Fibroblast of lung (primary cell): Measurements from ENCODE around the gene NAA16. TPM values are rescaled to one million over a fixed set of nuclear protein-coding genes. Genes with fewer than 3 reads are reported as not detected.

Experiments used
- DNase-seq, 2 donors: peaks; one replicate each; pipeline versions ENCODE4 v3.0.0 to v3.0.0-alpha.2; 2010; ENCODE audit warnings: low read depth in 2 of 2
- H2AFZ ChIP-seq: 2 replicates; pipeline ENCODE4 v1.5.1; 2012; ENCODE audit warnings: low read length, control low read depth, inconsistent platforms
- H3K27ac ChIP-seq: 2 replicates; pipeline ENCODE4 v1.5.1; 2011; ENCODE audit warnings: low read length, control low read depth; ENCODE audit not compliant: insufficient read depth
- H3K27me3 ChIP-seq: 2 replicates; pipeline ENCODE4 v1.5.1; 2011; ENCODE audit warnings: mild to moderate bottlenecking, low read length; ENCODE audit not compliant: control insufficient read depth, insufficient read depth
- H3K36me3 ChIP-seq: 2 replicates; pipeline ENCODE4 v1.5.1; 2011; ENCODE audit warnings: low read length; ENCODE audit not compliant: control insufficient read depth, insufficient read depth
- H3K4me1 ChIP-seq: 2 replicates; pipeline ENCODE4 v1.5.1; 2011; ENCODE audit warnings: low read length; ENCODE audit not compliant: control insufficient read depth, insufficient read depth; ENCODE audit errors: extremely low read depth
- H3K4me2 ChIP-seq: 2 replicates; pipeline ENCODE4 v1.5.1; 2011; ENCODE audit warnings: low read length, control low read depth; ENCODE audit not compliant: insufficient read depth; ENCODE audit errors: extremely low read depth
- H3K4me3 ChIP-seq, 4 experiments: fragments of 200-600 bp in 1 of 4; sonication (generic) in 1 of 4; replicated peaks in 1 of 4; 2 replicates each; pipeline ENCODE4 v1.5.1; 2011 to 2016; ENCODE audit warnings: low read length in 4 of 4, low read depth in 3 of 4, mild to moderate bottlenecking in 3 of 4, control low read depth in 2 of 4, inconsistent platforms in 1 of 4, mixed read lengths in 1 of 4; ENCODE audit not compliant: insufficient read depth in 1 of 4; ENCODE audit errors: control extremely low read depth in 1 of 4
- H3K79me2 ChIP-seq: 2 replicates; pipeline ENCODE4 v1.5.1; 2012; ENCODE audit warnings: mild to moderate bottlenecking, low read length, inconsistent platforms; ENCODE audit not compliant: control insufficient read depth, insufficient read depth
- H3K9ac ChIP-seq: 2 replicates; pipeline ENCODE4 v1.5.1; 2011; ENCODE audit warnings: mild to moderate bottlenecking, low read length, control low read depth; ENCODE audit not compliant: insufficient read depth
- H3K9me3 ChIP-seq: 2 replicates; pipeline ENCODE4 v1.5.1; 2012; ENCODE audit warnings: low read depth, low read length; ENCODE audit not compliant: control insufficient read depth, insufficient read depth
- H4K20me1 ChIP-seq: 2 replicates; pipeline ENCODE4 v1.5.1; 2011; ENCODE audit warnings: low read length; ENCODE audit not compliant: control insufficient read depth, insufficient read depth; ENCODE audit errors: extremely low read depth
- EZH2 ChIP-seq: IDR thresholded peaks from 2 replicates; pipeline ENCODE4 v1.5.1; 2012; ENCODE audit warnings: low read length, control low read depth, mild to moderate bottlenecking; ENCODE audit errors: missing control alignments
- polyA plus RNA-seq, 2 donors: library from polyadenylated mRNA; depleted of rRNA in 1 of 2; stranded (reverse) in 1 of 2; unstranded in 1 of 2; fragments of >200 nt; gene quantifications; 2 replicates each; pipeline ENCODE4 v1.2.1, GENCODE V29; 2011 to 2012; ENCODE audit warnings: missing spikeins in 1 of 2
- total RNA-seq: library from RNA; depleted of rRNA; stranded (reverse); fragments of >200 nt; gene quantifications from 2 replicates; pipeline ENCODE4 v1.2.1, GENCODE V29; 2014
- TF ChIP-seq, protein P1 (sequence below), 2 donors: IDR thresholded peaks in 1 of 2; conservative IDR thresholded peaks in 1 of 2; 1 replicate in 1 of 2; 2 replicates in 1 of 2; pipeline ENCODE4 v1.5.1; 2011 to 2012; ENCODE audit warnings: low read length in 2 of 2, control low read depth in 1 of 2, inconsistent platforms in 1 of 2, low read depth in 1 of 2, mild to moderate bottlenecking in 1 of 2

NAA16 gene
- total and polyA plus RNA-seq, 2 donors (not counting 1 experiment from before 2014, with no cell fraction given): 7.9 to 8.3 TPM

DNA sequence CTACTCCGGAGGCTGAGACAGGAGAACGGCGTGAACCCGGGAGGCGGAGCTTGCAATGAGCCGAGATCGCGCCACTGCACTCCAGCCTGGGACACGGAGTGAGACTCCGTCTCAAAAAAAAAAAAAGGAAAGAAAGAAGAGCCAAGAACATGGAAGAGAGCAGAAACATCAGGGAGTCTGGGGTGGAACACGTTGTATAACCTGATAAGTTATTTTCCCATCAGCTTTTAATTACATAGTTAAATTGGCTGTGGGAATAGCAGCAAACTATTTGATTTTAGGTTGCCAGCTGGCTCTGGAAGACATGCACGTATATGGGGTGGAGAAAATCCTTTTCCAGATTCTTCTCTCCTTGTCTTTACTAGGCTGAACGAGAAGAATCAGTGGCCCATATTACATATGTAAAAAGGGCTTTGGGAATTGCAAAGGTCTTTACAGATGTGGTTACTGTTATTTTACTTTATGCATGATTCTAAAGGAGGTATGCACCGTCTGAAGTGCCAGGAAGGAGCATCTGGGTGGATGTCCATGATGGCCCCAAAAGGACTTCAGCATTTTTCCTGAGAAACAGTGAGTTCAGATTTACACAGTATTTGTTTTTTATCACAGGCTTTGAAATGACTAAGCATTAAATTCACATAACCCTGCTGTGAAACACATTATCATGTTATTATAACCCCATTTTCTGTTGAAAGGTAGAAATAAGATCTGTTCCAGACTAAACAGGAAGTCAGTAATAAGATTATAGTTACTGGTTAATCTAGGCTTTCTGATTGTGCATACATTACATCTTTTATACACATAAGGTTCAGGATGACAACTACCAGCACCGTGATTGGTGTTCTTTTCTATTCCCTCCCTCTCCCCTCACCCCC, 4.6 kb upstream of the NAA16 start:
- Histone ChIP-seq H3K79me2 (peaks cover 2% of the 10 kb centered on the region), H2AFZ (no peak overlapping the region), H3K27me3 (no peaks in the 10 kb centered on the region), H3K36me3 (no peaks in the 10 kb centered on the region), H3K27ac (no peak overlapping the region), H3K4me1 (peaks cover 2% of the 10 kb centered on the region), H3K4me3 (no peak overlapping the region), H3K4me2 (no peak overlapping the region), H3K9ac (no peak overlapping the region), H3K9me3 (no peaks in the 10 kb centered on the region), H4K20me1 (no peaks in the 10 kb centered on the region)
- DNase-seq: peak in 1 of 2 donors; percentile 46
- TF ChIP-seq EZH2: no peak
- TF ChIP-seq, protein P1, sequence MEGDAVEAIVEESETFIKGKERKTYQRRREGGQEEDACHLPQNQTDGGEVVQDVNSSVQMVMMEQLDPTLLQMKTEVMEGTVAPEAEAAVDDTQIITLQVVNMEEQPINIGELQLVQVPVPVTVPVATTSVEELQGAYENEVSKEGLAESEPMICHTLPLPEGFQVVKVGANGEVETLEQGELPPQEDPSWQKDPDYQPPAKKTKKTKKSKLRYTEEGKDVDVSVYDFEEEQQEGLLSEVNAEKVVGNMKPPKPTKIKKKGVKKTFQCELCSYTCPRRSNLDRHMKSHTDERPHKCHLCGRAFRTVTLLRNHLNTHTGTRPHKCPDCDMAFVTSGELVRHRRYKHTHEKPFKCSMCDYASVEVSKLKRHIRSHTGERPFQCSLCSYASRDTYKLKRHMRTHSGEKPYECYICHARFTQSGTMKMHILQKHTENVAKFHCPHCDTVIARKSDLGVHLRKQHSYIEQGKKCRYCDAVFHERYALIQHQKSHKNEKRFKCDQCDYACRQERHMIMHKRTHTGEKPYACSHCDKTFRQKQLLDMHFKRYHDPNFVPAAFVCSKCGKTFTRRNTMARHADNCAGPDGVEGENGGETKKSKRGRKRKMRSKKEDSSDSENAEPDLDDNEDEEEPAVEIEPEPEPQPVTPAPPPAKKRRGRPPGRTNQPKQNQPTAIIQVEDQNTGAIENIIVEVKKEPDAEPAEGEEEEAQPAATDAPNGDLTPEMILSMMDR (conservative IDR thresholded peaks at IDR 0.05 in 1 of 2, IDR thresholded peaks at IDR 0.05 in 1 of 2; ENCODE audit: low read depth in 1 of 2, low read length in 2 of 2): no peak

DNA sequence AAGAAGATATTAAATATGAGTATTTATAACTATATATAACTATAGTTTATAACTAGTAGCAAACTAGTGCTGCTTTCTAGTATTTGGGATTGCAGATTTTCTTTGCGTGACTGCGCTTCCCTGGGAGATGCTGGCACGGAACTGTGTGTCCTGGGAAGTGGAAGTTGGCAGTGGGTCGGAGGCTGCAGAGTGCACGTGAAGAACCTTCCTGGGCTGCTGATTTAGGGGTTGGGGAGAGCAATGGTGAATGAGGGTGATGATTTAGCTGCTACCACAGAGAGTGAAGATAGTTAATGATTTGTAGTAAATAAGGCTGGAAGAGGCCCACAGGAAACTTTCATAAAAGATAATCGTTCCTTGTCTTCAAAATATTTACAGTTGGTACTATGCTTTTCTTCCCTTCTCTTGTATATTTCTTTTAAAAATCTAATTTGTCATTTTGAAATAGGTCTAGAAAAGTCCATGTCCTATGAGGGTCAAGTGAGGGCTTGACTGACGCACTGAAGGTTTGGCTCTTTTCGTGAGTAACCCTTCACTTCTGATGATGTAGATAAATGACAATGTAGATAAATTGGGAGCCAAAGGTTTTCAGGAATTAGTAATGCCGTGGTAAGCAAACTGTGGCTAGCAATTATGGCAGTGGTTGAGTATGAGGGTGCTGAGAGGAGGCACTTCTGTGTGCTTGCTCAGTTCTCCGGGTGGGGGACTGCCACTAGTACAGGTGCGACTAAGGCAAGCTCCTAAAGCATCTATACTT, 3.0 kb upstream of the NAA16 start:
- Histone ChIP-seq H3K36me3 (no peaks in the 10 kb centered on the region), H3K4me2 (no peak overlapping the region), H3K9ac (no peak overlapping the region), H3K9me3 (no peaks in the 10 kb centered on the region), H3K27ac (no peak overlapping the region), H3K79me2 (peaks cover 18% of the 10 kb centered on the region), H3K4me3 (no peak overlapping the region), H2AFZ (no peak overlapping the region), H3K4me1 (peaks cover 2% of the 10 kb centered on the region), H4K20me1 (no peaks in the 10 kb centered on the region), H3K27me3 (no peaks in the 10 kb centered on the region)
- no peak for TF ChIP-seq EZH2
- TF ChIP-seq, protein P1 (conservative IDR thresholded peaks at IDR 0.05 in 1 of 2, IDR thresholded peaks at IDR 0.05 in 1 of 2; ENCODE audit: low read depth in 1 of 2, low read length in 2 of 2): no peak
- DNase-seq: peak in 1 of 2 donors; percentile 20

DNA sequence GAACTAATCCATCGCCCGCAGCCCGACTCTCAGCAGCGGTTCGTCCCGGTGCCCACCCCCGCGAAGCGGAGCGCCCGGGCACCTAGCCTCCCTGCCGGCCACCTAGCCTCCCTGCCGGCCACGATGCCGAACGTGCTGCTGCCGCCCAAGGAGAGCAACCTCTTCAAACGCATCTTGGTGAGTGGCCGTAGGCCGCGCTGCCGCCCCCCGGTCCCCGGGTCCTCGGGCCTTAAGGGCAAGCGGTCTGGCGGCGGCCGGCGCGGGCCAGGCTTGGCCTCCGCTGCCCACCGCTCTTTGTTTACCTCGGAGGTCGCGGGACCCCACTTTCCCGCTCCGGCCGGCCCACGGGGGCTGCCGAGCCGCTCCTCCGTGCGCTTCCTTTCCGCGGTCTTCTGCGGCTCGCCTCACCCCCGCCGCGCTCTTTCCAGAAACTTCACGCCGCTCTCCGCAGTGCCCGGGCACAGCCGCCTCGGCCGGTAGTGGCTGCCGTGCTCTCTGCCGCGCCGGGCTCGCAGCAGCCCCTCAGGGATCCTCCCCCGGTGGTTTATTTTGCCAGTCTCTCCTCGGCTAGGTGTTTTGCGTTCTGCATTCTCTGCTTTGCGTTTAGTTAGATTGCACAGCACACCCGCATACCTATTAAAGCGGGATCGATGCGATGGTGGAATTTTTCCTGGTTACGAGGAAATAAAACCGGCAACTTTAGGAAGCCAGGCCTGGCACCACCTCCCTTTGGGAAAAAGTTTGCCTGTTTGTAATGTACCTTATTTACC, 524 bp downstream of the NAA16 start:
- no peaks in the 10 kb centered on the region for H4K20me1 ChIP-seq
- H3K4me2 ChIP-seq: peak overlapping the region; percentile 91
- H3K4me1 ChIP-seq: peaks cover 8% of the 10 kb centered on the region
- peak; percentile 23 to 35 for DNase-seq
- peak overlapping the region; percentile 63 to 99 (median 93) for H3K4me3 ChIP-seq
- peak overlapping the region; percentile 81 for H3K9ac ChIP-seq
- no peaks in the 10 kb centered on the region for H3K27me3 ChIP-seq
- H3K36me3 ChIP-seq: no peaks in the 10 kb centered on the region
- H3K27ac ChIP-seq: peak overlapping the region; percentile 84
- H2AFZ ChIP-seq: peak overlapping the region; percentile 68
- H3K79me2 ChIP-seq: peaks cover 52% of the 10 kb centered on the region
- no peaks in the 10 kb centered on the region for H3K9me3 ChIP-seq
- TF ChIP-seq EZH2: no peak
- TF ChIP-seq, protein P1 (conservative IDR thresholded peaks at IDR 0.05 in 1 of 2, IDR thresholded peaks at IDR 0.05 in 1 of 2; ENCODE audit: low read depth in 1 of 2, low read length in 2 of 2): no peak
